Adipocyte (in vitro differentiated cells): ENCODE results near the gene LRIG2.
"Not testable (repeated sequence)": the region's sequence is repeated elsewhere in the genome, so short reads cannot be mapped to it uniquely, and the experiment has no call there.

ENCODE experiments used
- DNase-seq: peaks from one replicate; pipeline ENCODE4 v3.0.0-alpha.2; 2015; ENCODE audit warnings: low read depth
- H3K27me3 ChIP-seq: replicated peaks from 2 replicates; pipeline ENCODE4 v1.7.0; 2013; ENCODE audit warnings: mild to moderate bottlenecking, low read length, moderate library complexity; ENCODE audit not compliant: control insufficient read depth, insufficient read depth
- H3K36me3 ChIP-seq: 2 replicates; pipeline ENCODE4 v1.7.0; 2013; ENCODE audit warnings: low read length, mild to moderate bottlenecking, moderate library complexity; ENCODE audit not compliant: control insufficient read depth, insufficient read depth, severe bottlenecking
- H3K4me1 ChIP-seq: 2 replicates; pipeline ENCODE4 v1.7.0; 2013; ENCODE audit warnings: mild to moderate bottlenecking, low read length, moderate library complexity; ENCODE audit not compliant: control insufficient read depth, insufficient read depth
- H3K4me3 ChIP-seq: 2 replicates; pipeline ENCODE4 v1.7.0; 2013; ENCODE audit warnings: mild to moderate bottlenecking, low read length, moderate library complexity
- H3K9ac ChIP-seq: 2 replicates; pipeline ENCODE4 v1.7.0; 2013; ENCODE audit warnings: mild to moderate bottlenecking, low read length, moderate library complexity
- H3K9me3 ChIP-seq: 2 replicates; pipeline ENCODE4 v1.7.0; 2013; ENCODE audit warnings: mild to moderate bottlenecking, low read length, moderate library complexity; ENCODE audit not compliant: control insufficient read depth

Gene LRIG2

DNA sequence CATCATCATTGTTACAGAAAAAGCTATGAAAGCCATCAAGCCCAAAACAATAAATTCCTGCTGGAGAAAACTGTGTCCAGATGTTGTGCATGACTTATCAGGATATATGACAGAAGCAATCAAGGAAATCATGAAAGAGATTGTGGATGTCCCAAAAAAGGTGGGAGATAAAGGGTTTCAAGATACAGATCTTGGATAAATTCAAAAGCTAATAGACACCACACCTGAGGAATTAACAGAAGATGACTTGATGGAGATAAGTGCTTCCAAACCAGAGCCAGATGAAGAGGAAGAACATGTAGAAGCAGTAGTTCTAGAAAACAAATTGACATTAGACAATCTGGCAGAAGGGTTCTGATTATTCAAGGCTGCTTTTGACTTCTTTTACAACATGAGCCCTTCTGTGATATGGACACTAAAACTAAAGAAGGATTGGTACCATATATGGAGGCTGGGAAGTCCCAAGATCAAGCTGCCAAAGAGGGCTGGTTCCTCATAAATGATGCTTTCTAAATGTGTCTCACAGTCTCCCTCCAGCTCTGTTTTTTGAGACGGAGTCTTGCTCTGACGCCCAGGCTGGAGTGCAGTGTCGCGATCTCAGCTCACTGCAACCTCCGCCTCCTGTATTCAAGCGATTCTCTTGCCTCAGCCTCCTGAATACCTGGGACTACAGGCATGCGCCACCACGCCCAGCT lies 32.1 kb upstream of the LRIG2 start:
- Histone ChIP-seq H3K9me3 (no peaks in the 10 kb centered on the region), H3K9ac (no peak overlapping the region), H3K36me3 (no peaks in the 10 kb centered on the region), H3K27me3 (no peaks in the 10 kb centered on the region), H3K4me1 (peaks cover 43% of the 10 kb centered on the region), H3K4me3 (no peak overlapping the region)
- DNase-seq, result no peak

DNA sequence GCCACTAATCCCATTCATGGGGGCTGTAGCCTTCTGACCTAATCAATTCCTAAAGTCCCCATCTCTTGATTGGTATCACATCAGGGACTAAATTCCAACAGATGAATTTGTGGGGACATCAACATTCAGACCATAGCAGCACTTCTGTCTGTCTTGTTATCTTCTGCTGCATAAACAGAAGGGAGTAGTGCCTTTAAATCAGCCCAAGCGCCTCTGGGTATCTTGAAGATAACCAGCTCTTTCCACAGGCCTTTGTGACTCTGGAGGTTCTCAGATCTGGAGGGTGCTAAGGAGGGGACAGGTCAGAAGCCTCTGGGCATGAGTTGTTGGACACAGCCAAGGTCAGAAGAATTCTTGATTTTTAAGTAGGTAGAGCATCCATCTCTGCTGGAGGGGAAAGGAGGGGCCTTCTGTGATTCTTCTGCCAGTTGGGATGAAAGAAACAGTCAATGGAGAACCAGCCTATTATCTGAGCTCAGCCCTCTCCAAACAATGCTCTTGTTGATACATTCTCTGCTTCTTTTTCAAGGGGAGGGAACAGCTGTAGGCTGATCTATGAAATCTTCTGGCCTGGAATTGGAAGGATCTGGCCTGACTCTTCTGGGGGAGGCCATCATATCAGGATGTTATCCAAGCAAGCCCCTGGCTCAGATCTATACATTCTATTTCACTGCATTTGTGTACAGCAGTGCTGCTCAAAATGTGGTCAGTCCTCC lies 31.3 kb upstream of the LRIG2 start:
- Histone ChIP-seq H3K36me3 (no peaks in the 10 kb centered on the region), H3K9ac (peak overlapping the region; percentile 52), H3K27me3 (no peaks in the 10 kb centered on the region), H3K4me3 (no peak overlapping the region), H3K4me1 (peaks cover 38% of the 10 kb centered on the region), H3K9me3 (no peaks in the 10 kb centered on the region)
- peak; percentile 11 for DNase-seq

DNA sequence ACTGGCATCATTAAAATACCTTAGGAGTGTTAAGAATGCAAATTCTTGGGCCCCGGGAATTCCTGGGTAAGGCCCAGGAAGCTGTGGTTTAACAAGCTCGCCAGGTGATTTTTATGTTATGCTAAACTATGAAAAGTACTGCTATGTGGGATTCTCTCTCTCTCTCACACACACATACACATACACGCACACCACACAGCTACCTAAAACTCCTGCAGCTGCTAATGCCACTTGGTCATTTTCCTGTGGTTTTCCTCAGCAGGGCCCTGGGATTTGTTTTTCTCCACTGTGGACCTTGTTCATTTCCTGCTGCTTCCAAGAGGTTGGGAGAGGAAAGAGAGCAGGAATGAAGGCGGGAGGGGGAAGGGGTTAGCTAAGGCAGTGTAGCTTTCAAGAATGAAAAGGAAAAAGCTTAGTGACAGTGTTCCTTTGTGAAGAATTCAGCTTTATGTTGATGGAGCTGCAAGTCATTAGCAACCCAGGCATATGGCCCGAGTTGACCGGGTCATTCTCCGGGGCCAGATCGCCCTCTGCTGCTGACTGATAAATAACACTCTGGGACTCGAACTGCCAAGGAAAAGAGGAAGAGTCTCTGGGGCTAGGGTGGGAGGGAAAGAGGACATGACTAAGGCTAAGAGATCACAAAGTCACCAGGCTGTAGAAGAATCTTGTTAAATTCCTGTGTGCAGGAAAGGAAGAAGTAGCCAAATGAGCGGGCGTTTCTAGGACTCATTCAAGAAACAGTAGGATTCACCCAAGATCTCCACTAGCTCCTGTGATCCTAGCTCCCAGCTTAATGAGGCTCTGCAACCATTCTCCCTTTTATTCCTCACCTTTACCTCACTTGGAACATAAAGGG lies 30.5 kb upstream of the LRIG2 start:
- DNase-seq, result peak; percentile 86
- peak overlapping the region; percentile 72 for H3K9ac ChIP-seq
- H3K4me1 ChIP-seq, result peaks cover 33% of the 10 kb centered on the region
- no peaks in the 10 kb centered on the region for H3K9me3 ChIP-seq
- no peaks in the 10 kb centered on the region for H3K36me3 ChIP-seq
- no peaks in the 10 kb centered on the region for H3K27me3 ChIP-seq
- H3K4me3 ChIP-seq, result peak overlapping the region; percentile 33

DNA sequence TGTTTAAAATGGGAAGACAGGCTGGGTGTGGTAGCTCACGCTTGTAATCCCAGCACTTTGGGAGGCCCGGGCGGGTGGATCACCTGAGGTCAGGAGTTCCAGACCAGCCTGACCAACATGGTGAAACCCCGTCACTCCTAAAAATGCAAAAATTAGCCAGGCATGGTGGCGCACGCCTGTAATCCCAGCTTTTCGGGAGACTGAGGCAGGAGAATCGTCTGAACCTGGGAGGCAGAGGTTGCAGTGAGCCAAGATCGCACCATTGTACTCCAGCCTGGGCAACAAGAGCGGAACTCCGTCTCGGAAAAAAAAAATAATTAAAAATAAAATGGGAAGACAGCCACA lies 29.9 kb upstream of the LRIG2 start:
- peak overlapping the region; percentile 72 for H3K9ac ChIP-seq

DNA sequence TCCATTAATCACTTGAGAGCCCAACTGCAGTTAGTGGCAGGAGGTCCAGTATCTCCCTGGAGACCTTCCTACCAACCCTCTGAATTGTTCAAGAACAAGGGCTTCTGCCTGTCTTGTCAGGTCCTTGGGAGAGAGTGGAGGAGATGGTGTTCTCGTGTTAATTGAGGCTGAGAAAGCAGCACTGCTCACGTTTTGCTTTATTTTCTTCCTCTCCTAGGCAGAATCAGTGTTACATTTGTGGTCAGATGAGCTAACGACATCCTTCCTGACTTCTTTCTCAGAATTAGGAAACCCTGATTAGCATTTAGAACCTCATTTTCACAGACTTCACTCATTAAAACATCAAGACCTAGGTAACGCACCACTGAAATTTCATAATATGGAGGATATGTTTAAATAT lies 26.4 kb upstream of the LRIG2 start:
- Histone ChIP-seq H3K9ac (no peak overlapping the region), H3K4me3 (no peak overlapping the region), H3K9me3 (no peaks in the 10 kb centered on the region), H3K27me3 (no peaks in the 10 kb centered on the region), H3K36me3 (no peaks in the 10 kb centered on the region), H3K4me1 (peaks cover 32% of the 10 kb centered on the region)
- no peak for DNase-seq

More for the DNA sequence above, 29.9 kb upstream of the LRIG2 start:
- H3K9me3 ChIP-seq, H3K36me3 ChIP-seq, DNase-seq, H3K27me3 ChIP-seq: not testable (repeated sequence)
- peaks cover 33% of the 10 kb centered on the region for H3K4me1 ChIP-seq
- peak overlapping the region; percentile 33 for H3K4me3 ChIP-seq

DNA sequence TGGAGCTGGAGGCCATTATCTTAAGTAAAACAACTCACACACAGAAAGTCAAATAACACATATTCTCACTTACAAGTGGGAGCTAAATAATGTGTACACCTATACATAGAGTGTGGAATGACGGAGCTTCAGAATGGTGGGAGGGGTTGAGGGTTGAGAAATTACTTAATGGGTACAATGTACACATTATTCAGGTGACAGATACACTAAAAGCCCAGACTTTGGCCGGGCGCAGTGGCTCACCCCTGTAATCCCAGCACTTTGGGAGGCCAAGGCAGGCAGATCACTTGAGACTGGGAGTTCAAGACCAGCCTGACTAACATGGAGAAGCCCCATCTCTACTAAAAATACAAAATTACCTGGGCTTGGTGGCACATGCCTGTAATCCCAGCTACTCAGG lies 24.9 kb upstream of the LRIG2 start:
- H3K4me3 ChIP-seq, result no peak overlapping the region
- no peak for DNase-seq
- peaks cover 17% of the 10 kb centered on the region for H3K4me1 ChIP-seq
- no peaks in the 10 kb centered on the region for H3K27me3 ChIP-seq
- no peaks in the 10 kb centered on the region for H3K36me3 ChIP-seq
- H3K9ac ChIP-seq, result no peak overlapping the region
- H3K9me3 ChIP-seq, result no peaks in the 10 kb centered on the region

DNA sequence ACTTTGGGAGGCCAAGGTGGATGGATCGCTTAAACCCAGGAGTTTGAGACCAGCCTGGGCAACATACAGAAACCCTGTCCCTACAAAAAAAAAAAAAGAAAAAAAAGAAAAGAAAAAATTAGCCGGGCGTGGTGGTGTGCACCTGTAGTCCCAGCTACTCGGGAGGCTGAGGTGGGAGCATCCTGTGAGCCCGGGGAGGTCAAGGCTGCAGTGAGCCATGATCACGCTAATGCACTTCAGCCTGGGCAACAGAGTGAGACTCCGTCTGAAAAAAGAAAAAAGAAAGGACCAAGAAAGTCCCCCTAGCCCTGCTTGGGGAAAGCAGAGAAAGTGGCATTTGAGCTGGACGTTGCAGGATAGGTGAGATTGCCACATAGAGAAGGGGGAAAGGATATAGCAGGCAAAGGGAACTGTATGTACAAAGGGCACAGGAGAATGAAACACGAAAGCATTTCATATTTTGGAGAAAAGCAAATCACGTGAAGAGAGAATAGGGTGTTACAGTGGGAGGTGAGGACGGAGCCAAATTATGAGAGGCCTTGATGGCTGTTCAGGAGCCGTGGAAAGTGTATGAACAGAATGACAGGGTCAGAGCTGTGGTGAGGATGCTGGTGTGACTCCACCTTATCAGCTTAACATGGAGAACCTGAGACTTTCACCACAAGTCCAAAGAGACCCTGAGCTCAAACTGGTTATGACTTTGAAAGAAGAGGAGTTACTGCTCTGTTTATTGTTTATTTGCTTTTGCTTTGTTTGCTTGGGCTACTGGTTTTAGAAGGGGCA lies 19.5 kb upstream of the LRIG2 start:
- no peak overlapping the region for H3K4me3 ChIP-seq
- H3K9me3 ChIP-seq, result no peaks in the 10 kb centered on the region
- H3K9ac ChIP-seq, result no peak overlapping the region
- no peaks in the 10 kb centered on the region for H3K36me3 ChIP-seq
- H3K27me3 ChIP-seq, result no peaks in the 10 kb centered on the region
- DNase-seq, result no peak
- H3K4me1 ChIP-seq, result peaks cover under 1% of the 10 kb centered on the region

DNA sequence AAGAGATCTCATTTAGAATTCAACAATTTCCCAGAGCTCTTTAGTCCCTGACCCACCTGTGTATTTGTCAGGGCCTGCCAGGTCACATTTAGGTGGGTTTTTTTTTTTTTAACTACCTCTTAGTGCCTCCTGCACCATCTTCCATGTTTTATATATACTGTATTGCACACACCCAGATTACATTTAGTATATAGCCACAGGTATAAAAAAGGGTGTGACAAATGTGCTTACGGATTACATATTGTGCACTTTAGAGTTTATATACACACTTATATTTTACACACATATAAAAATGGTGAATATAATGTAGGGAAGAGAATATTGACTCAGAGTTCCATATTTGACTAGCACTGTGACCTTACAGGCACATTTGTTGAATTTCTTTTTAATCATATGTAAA lies 17.4 kb upstream of the LRIG2 start:
- Histone ChIP-seq H3K9ac (no peak overlapping the region), H3K27me3 (no peaks in the 10 kb centered on the region), H3K4me3 (no peak overlapping the region), H3K4me1 (peaks cover 8% of the 10 kb centered on the region), H3K9me3 (no peaks in the 10 kb centered on the region), H3K36me3 (no peaks in the 10 kb centered on the region)
- DNase-seq, result no peak

DNA sequence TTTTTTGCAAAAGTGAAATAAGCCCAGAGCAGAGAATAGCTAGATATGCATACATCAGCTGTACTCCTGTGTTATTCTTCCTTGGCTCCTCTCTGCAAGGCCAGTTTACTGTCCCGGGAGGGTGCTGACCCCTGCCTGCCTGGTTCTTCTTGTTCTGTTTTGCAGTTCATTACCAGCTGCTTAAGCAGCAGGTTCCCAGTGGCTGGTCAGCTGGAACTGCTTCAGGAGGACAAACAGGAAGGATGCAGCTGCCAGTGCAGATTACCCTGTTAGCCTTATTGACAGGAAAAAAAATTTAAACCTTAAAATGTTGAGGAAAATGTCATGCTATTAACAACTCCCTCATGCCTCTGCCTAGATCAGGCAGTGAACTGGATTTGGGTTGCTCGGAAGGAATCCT lies 16.0 kb upstream of the LRIG2 start:
- no peak for DNase-seq
- no peak overlapping the region for H3K4me3 ChIP-seq
- H3K9ac ChIP-seq, result no peak overlapping the region
- no peaks in the 10 kb centered on the region for H3K36me3 ChIP-seq
- peaks cover 8% of the 10 kb centered on the region for H3K4me1 ChIP-seq
- no peaks in the 10 kb centered on the region for H3K27me3 ChIP-seq
- H3K9me3 ChIP-seq, result no peaks in the 10 kb centered on the region

DNA sequence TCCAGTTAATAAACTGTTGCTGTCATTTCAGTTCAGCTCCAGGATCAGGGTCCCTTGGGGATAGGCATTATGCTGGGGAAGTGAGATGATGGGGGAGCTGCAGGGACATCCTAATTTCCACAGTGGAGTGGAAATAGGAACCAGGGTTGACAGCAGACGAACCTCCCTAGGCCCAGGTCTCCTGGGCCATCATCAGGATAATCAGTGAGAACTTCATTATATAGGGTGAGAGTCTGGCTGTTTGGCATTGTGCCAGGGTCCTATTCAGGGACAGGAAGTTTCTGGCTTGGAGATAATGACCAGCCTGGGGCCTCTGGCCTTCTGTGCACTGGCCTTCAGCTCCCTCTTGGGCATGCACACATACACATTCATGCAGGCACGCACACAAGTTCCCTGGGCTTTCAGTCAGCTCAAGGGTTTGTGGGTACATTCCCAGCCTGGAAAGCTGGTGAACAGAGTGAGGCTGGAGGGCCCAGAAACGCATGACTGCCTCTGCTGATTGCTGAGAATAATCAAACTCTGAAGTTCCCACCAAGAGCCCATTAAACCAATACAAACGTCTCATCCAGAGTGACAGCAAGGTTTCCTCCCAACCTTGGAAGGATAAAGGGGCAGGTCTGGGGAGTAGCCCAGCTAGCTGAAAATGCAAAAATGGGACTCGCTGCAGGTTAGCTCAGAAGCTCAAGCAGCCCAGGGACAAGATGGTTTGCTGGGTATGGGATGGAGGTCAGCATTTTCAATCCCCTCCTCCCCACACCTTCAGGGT lies 13.9 kb upstream of the LRIG2 start:
- no peak overlapping the region for H3K4me3 ChIP-seq
- H3K9me3 ChIP-seq, result no peaks in the 10 kb centered on the region
- DNase-seq, result no peak
- H3K9ac ChIP-seq, result no peak overlapping the region
- no peaks in the 10 kb centered on the region for H3K36me3 ChIP-seq
- no peaks in the 10 kb centered on the region for H3K27me3 ChIP-seq
- peaks cover 8% of the 10 kb centered on the region for H3K4me1 ChIP-seq
